HFF-Myc (cell line): ENCODE data around the gene NRG4.

Source experiments
- DNase-seq: peaks from one replicate; pipeline ENCODE4 v3.0.0-alpha.2; 2011; ENCODE audit warnings: low read depth; ENCODE audit errors: extremely low read depth
- H3K4me3 ChIP-seq: replicated peaks from 2 replicates; pipeline ENCODE4 v1.5.1; 2011; ENCODE audit warnings: low read depth, mild to moderate bottlenecking, control low read depth, low read length
- TF ChIP-seq, protein P1 (sequence below): IDR thresholded peaks from 2 replicates; pipeline ENCODE4 v1.5.1; 2012; ENCODE audit warnings: mild to moderate bottlenecking, low read depth, low read length, control low read depth; ENCODE audit errors: missing control alignments

The NRG4 gene

DNA sequence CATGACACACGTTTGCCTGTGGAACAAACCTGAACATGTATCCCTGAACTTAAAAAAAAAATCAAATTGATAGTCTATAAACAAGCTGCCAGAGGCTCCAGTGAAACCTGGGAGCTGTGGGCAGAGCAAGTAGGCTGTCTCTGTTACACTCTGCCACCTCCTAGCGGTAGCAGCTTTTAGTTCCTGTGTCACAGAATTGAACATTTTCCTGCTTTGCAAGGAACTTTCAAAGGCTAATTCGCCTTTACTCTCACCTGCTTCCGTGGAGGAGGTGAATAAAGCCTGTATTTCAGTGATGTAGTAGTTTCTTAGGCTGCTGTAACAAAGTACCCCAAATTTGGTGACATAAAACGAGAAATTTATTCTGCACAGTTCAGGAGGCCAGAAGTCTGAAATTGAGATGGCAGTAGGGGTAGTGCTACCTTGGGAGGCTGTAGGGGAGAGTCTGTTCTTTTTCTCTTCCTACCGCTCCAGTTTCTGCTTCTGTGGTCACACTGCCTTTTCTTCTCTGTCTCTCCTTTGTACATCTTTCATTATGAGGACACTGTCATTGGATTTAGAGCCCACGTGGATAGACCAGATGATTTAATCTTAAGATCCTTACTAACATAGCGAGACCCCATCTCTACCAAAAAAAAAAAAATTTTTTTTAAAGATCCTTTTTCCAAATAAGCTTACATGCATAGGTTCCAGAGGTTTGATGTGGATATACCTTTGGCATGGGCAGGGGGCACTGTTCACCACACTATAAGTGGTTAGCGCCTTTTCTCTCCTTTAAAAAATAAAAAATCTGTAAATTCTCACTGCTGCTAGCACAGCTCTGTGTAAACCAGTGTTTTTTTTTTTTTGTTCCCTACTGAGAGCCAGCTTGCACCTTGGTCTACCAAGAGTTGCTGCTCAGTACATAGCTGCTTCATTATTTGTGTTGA lies 83.3 kb downstream of the NRG4 start:
- TF ChIP-seq, protein P1, sequence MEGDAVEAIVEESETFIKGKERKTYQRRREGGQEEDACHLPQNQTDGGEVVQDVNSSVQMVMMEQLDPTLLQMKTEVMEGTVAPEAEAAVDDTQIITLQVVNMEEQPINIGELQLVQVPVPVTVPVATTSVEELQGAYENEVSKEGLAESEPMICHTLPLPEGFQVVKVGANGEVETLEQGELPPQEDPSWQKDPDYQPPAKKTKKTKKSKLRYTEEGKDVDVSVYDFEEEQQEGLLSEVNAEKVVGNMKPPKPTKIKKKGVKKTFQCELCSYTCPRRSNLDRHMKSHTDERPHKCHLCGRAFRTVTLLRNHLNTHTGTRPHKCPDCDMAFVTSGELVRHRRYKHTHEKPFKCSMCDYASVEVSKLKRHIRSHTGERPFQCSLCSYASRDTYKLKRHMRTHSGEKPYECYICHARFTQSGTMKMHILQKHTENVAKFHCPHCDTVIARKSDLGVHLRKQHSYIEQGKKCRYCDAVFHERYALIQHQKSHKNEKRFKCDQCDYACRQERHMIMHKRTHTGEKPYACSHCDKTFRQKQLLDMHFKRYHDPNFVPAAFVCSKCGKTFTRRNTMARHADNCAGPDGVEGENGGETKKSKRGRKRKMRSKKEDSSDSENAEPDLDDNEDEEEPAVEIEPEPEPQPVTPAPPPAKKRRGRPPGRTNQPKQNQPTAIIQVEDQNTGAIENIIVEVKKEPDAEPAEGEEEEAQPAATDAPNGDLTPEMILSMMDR, result peak; percentile 41
- H3K4me3 ChIP-seq, result no peak overlapping the region

GRCh38 chr15:75927601-75928000 lies 84.6 kb downstream of the NRG4 start:
- H3K4me3 ChIP-seq, result no peak overlapping the region
- no peak for DNase-seq
- TF ChIP-seq, protein P1, result no peak

More for the DNA sequence above, 83.3 kb downstream of the NRG4 start:
- no peak for DNase-seq

GRCh38 chr15:75926931-75927330 lies 85.3 kb downstream of the NRG4 start:
- TF ChIP-seq, protein P1, result no peak
- DNase-seq, result no peak
- H3K4me3 ChIP-seq, result no peak overlapping the region

- no peak overlapping the region for H3K4me3 ChIP-seq
- TF ChIP-seq, protein P1, result no peak
- no peak for DNase-seq
Observed at GRCh38 chr15:75925440-75925839, 86.8 kb downstream of the NRG4 start.

DNA sequence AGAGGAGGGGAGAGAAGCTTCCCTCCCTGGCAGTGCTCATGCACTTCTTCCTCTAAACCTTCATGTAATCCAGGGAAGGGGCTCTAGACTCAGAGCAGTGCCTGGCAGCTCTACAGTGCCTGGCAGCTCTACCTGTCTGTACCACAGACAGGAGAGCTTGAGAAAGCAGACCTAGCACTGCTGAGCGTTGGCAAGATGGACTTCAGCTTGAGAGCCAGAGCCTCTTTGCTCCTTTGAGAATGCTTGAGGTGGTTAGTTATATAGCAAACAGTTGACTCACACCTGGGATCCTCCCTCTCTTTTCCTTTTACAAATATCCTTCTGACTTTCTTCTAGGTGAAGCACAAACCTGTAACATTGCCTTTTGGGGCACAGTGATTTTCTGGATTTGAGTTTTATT lies 87.6 kb downstream of the NRG4 start:
- TF ChIP-seq, protein P1, result no peak
- no peak overlapping the region for H3K4me3 ChIP-seq
- DNase-seq, result no peak

DNA sequence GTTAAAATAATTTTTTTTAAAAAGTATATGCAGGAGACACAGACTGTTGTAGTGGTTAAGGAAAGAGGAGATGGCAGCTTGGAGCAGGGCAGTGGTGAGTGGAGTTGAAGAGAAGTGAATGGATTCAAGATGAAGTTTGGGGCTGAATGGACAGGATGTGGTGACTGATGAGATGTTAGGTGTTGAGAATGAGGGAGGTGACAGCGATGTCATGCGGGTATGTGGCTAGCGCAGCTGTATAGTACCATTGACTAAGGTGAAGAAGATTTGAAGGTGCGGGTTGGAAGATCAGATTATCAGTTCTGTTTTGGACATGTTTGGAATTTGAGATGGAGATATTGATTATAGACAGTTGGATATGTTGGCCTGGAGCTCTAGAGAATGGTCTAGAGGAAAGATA lies 88.5 kb downstream of the NRG4 start:
- no peak for DNase-seq
- TF ChIP-seq, protein P1, result no peak
- H3K4me3 ChIP-seq, result no peak overlapping the region
